Glomerular visceral epithelial cell (primary cell): ENCODE data around the gene COL28A1.
"Not testable (repeated sequence)": the region's sequence is repeated elsewhere in the genome, so short reads cannot be mapped to it uniquely, and the experiment has no call there.

Experiments used
- DNase-seq: peaks from one replicate; pipeline ENCODE4 v3.0.0-alpha.2; 2016; ENCODE audit errors: extremely low spot score

COL28A1 gene

DNA sequence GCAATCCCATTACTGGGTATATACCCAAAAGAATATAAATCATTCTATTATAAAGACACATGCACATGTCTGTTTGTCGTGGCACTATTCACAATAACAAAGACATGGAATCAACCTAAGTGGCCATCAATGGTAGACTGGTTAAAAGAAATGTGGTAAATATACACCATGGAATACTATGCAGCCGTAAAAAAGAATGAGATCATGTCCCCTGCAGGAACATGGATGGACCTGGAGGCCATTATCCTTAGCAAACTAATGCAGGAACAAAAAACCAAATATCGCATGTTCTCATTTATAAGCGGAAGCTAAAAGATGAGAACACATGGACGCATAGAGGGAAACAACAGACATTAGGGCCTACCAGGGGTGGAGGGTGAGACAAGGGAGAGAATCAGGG lies 25.9 kb upstream of the COL28A1 start:
- DNase-seq = not testable (repeated sequence)

DNA sequence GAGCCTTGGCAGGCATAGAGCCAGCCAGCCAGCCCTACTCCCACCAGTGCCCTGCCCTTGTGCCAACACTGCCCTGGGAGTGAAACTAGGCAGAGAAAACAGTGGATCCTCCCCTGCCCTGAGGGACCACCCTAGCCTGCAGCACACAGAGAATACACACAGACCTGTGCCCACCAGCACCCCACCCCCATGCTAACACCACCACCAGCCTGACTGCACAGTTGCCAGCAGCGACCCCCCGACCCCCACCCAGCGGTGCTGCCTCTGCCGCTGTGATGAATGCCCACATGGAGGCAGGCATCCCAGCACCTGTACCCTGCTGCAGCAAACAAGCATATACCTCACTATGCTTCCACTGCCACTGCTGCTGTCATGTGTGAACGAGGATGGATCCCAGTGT lies 21.6 kb upstream of the COL28A1 start:
- no peak for DNase-seq

DNA sequence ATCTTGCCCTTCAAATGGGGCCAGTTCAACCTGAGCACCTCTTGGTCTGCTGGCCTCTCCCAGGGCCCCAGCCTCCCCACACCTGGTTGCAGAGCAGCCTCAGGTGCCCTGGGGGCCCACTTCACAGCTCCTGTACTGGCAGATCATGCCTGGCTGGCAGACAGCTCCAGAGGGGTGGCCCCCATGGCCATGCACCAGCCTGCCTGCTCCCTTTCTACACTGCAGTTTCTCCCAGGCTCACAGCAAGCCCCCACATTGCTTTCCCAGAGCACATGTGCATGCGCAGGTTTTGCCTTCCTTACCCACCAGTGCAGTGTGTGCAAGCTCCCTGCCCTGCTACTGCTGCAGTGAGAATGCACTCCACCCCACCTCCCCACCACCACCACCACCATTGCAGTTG lies 21.2 kb upstream of the COL28A1 start:
- DNase-seq = no peak

DNA sequence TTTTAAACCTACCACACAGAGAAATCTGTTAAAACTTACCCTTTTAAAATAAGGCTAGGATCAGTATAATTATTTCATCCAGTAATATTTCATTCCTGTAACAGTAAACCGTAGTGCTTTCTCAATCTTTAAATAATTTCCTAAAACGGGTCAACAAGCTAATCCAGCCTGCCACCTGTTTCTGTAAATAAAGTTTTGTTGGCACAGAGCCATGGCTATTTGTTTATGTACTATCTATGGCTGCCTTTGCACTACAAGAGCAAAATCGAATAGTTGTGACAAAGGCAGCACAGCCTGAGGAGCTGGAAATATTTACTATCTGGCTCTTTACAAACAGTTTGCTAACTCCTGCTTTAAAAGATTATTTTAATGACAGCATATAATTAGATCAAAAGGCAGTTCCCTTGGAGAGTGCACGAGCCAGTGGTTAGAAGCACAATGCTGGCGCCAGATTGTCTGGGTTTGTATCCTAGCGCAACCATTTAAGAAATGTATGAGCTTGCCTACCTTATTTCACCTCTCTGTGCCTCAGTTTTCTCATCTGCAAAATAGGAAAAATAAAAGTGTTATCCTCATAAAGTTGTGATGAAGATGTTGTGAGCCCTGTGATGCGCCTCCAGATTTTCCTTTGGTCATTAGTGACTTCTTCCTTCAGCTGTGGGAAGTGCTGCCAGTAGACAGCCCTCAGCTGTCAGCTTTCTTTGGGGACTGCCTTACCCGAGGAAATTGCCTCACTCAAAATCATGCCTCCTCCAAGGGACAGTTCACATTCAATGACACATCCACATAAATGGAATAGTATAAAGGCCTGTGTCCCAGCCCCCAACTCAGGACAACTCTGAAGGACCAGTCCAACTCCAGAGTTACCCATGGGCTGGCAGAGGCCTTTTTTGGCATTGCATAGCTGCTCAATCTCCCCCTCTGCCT lies 19.2 kb upstream of the COL28A1 start:
- no peak for DNase-seq

DNA sequence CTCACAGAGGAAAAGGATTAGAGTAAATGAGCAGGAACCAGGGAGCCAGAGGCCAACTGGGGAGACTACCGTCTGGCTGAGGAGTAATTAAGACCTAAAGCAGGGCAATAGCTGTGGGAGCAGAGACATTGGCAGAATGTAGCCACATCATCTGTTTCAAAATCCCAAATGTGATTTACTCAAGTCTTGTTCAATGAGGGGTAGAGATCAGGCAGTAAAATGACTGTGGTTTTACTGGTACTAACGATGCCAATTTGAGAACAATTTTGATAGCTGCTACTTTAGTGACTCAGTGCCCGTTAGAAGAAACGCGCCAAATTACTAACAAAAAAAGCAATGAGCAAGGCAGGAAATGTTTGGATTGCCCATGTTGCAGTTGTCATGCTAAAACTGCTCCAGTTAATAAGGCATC lies 18.4 kb upstream of the COL28A1 start:
- DNase-seq = peak; percentile 30

DNA sequence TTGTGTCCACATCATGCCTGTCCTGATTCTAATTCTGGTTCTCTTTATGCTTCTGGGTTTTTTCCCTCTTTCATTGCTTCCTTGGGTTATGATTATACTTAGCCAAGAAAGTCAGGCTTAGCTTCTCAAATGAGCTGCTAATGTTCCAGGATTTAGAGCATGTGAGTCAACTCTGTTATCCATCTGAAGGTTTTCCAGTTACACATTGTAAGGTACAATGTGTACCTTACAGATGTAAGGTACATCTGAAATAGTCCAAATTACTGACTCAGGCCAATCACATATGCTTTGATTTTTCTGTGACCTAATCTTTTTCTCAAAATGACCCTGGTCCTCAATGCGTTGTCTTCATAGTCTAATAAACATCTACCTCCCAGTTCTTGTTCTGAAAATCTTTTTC lies 17.7 kb upstream of the COL28A1 start:
- no peak for DNase-seq

DNA sequence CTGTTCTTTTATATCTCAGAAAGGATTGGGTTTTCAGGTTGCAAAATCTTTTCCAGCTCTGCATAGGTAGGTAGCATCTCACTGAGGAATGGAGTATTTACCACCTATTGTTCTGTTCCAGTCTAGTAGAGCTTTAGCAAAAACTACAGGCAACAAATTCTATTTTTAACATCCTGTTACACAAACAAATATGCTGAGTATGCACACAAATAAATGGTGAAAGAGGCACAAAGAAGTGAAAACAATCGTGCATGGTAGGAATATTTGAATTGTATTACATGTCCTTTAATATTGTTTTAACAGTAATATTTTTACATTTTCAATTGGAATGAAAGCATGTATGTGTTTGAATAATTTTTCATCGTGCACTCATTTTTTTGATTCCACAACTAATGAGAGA lies 16.5 kb upstream of the COL28A1 start:
- DNase-seq = no peak

DNA sequence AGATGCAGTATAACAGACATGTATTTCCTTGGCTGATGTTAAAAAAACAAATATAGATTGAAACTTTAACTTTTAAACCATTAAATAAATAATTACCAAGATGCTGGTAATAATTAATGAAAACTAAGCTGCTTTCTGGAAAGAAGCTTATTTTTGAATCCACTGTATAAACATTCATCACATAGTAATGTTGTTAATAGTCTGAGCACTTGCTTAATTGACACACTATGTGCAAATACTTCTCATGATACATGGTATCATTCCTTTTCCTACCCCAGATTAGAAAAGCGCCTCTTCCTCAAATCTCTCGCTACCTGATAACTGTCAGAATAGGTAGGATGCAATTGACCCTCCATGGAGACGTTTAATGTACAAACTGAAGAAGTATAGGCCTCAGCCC lies 15.0 kb upstream of the COL28A1 start:
- no peak for DNase-seq

DNA sequence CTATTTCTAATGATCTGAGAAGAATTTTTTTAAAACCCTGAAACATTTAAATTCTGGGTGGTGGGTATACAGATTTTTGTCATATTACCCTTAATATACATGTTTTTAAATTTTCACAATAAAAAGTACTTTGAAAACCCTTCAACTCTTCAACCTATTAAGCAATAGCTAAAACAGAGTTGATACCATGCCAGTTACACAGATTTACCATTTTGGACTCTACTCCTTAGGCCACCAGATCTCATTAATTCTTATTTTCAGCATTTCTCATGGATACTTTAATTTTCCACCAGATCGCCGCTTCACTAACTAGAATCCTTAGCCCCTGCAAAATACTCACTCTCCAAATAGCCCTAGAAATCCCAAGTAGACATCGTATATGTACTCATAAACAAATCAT lies 12.7 kb upstream of the COL28A1 start:
- no peak for DNase-seq

DNA sequence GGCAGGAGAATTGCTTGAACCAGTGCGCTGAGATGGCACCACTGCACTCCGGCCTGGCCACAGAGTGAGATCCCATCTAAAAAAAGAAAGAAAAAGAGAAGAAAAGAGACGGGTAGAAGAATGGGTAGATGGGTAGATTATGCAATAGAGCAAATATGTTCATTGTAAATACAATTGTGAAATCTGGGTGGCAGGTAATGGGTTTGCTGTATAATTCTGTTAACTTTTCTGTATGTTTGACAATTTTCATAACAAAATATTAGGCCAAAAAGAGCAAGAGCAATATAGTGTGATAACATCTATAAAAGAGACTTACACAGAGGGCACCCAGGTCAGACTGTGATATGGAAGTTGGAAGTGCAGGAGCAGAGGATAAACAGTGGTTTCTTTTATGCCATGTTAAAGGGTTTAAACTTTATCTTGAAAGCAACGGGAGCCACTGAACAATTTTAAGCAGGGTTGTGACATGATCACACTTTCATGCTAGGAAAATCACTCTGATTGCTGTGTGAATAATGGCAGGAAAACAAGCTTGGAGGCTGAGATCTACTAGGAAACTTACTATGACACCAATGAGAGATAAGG lies 6.7 kb upstream of the COL28A1 start:
- no peak for DNase-seq

DNA sequence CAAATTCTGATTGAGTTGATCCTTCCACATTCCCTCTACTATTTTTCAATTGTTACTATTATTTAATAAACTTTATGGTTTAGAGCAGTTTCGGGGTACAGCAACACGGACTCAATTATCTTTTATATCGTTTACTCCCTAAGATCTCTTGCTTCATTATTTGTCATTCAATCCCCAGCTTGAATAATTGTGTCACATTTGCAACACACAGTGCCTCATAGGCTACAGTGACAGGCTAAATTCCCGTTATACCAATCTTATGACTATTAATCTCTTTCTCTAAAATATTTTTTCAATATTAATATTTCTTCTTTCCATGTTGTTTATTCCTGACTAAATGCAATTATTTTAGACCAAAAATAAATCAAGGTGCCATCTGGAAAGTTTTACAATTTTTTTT lies 4.0 kb upstream of the COL28A1 start:
- DNase-seq = no peak

DNA sequence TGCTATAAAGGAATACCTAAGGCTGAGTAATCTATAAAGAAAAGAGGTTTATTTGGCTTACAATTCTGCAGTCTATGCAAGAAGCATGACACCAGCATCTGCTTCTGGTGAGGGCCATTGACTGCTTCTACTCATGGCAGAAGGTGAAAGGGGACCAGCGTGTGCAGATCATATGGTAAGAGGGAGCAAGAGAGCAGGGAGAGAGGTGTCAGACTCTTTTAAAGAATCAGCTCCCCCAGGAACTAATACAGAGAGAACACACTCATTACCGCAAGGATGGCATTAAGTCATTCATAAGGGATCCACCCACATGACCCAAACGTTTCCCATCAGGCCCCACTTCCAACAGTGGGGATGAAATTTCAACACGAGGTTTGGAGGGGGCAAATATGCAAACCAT lies 3.5 kb upstream of the COL28A1 start:
- DNase-seq = no peak

DNA sequence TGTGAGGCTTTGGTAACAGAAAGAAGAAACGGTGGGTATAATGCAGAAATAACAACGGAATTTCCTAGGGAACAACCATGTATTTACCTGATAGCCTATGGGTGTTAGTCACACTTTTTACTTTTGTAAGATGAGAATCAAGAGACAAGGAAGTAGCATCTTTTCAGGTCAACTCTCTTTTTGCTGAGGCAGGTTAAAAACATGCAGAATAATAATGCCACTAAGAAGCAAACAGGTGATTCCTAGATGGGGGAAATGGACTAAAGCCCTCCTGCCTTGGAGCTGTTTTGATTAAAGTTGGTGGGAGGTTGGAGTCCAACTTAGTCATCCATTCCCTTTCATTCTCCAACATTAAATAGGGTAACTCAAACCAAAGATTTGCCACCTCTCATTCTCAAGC lies 2.0 kb upstream of the COL28A1 start:
- DNase-seq = no peak

DNA sequence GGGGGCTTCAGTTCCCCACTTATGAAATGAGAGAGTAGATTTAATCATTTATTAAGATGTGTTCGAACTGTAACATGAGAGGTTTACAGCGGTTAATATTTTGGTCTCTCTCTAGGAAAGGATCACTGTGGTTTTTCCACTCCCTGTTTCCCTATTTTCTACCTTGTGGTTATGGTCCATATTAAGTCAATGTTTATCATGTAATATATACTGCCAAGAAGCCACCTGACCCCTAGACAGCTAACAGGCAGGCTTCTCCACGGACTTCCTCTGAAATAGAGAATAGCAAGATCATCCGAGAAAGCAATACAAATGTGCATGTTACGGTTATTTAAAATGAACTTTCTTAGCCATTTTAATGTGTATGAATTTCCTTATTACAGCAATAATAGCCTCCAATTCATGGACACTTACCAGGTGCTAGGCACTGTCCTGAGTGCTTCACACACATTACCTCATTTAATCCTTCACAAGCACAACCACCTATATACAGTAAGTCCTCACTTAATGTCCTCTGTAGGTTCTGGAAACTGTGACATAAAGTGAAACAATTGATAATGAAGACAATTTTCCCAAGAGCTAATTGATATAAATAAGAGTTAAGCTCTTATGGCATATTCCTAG lies 835 bp upstream of the COL28A1 start:
- DNase-seq = no peak

DNA sequence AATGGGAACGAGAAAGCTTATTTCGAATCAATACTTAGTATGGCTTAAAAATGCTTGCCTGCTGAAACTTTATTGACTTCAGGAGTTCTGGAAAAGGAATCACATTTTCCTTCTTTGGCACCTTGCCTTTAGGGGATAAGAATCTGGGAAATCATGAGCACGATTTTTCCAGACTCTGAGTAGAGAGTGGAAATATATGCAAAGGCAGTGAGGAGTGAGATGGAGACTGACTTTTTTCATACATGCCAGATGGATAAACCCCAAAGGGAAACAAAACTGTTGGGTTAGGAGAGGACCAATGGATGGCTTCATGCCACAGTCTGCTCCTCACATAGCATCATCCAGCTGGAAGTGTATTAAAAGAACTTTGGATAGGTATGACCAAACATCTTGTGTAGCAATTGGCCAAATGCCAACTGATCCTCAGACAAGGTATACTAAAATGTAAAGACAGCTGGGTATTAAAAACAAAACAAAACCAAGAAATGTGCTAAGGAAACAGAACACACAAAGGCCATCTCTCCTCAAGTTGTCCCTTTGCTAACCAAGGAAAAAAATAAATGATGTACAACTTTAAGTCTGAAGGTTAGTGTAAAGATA lies 1.7 kb downstream of the COL28A1 start:
- no peak for DNase-seq

DNA sequence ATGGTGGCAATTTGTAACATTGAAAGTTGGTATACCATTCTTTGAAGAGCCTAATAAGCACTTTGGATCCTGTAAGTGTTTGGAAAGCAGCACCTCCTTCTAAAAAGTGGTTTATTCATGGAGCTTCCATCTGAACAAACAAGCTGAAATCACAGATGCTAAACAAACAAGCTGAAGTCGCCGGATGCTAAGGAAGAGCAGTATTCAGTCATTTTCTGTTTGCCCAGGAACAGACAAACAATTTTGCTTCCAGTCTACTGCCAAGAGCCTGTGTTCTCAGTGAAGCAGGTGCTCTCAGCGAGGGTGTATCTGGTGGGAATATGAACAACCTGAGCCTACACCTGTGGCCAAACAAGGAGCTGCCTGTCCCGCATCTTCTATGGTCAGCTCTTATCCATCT lies 6.3 kb downstream of the COL28A1 start:
- DNase-seq = no peak

DNA sequence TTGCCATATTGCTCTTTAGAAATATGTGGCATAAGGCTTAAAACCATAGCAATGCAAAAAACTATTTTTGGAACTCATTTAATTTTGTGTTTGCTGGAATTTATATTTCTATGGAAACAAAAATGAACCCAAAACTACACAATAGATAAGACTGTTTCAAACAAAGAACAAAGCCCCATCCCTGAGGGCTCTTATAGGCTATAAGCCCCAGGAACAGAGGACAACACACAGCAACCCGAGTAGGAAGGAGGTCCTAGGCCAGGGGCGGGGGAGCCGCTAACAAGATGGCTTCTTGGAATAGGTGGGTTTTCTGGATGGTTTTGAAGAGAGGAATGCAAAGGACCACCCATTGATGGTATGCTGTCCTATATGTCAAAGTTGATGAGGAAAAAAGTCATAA lies 8.6 kb downstream of the COL28A1 start:
- DNase-seq = no peak

DNA sequence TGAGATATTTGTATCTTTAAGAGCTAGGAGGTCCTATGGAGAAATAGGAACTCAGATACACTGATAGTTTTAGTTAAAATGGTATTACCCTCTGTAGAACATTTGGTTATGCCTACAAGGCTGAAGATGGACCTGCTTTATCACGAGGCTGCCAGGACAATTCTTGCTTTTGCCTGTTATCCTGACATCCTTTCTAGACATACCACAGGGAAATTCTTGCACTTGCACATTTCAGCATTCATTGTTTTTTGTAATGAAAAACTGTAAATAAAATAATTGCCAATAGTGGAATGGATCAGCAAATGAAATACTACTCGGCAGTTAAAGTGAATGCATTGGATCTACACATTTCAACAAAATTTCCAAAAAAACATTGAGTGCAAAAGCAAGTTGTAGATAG lies 9.7 kb downstream of the COL28A1 start:
- DNase-seq = no peak

DNA sequence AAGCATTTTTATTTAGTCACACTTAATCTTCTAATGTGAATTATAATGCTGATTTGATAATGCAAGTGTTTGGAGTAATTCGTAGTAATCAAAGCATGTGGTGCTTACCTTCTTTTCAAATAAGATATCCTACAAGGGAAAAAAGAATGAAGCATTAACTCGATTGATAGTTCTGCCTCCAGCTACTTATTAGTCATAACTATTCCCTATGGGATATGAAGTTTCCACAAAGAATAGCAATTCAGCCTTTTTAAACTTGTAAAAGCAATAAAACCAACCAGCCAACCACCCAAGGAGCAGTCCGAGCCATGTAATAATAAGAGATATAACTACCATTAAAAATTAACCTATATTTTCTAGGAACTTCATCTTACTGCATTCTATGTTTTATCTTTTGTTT lies 11.6 kb downstream of the COL28A1 start:
- no peak for DNase-seq

DNA sequence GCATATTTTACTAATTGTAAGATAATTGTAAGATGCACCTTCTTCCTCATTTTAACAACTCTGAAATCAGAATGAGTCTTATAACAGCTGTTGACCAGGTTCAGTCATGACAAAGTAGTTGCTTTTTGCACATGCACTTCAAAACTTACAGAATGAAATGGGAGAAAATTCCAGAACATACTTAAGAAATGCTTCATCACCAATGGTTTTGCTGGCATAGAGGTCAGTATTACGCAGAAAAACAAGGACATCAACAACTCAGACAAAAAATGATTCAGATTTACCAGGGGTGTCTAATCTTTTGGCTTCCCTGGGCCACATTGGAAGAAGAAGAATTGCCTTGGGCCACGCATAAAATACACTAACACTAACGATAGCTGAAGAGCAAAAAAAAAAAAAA lies 13.3 kb downstream of the COL28A1 start:
- DNase-seq = no peak

DNA sequence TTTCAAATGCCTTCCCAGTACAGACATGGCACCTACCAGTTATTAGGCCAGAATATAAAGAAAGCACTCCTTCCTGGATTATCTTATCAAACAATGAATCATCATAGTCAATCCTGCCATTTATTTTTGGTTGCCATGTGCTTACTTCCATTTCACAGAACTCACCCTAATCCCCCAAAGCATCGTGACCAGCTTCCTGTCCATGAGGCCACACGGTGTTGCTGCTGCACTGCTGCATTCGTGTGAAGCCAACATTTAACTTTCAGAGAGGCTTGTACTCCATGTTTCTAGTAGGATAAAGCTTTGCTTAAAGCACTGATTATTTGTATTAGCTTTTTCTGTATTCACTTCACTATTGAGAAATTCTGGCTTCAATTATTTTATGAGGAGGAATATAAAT lies 14.4 kb downstream of the COL28A1 start:
- DNase-seq = no peak

DNA sequence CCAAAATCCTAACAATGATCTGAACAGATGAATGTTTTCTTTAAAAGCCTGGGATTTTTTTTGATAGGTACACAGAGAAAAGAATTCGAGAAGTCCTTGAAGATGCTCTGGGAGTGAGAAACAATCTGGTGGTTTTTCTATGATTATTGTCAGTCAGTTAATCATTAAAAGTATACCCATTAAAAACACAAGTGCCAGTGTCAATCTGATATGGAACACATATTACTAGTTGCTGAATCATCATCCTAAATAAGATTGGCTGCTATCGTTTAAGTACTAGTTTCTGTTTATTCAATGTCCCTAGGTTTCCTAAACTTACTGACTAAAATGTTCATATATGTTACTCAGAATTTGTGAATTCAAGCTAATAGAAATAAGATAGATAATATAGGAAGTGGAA lies 16.1 kb downstream of the COL28A1 start:
- peak; percentile 10 for DNase-seq

DNA sequence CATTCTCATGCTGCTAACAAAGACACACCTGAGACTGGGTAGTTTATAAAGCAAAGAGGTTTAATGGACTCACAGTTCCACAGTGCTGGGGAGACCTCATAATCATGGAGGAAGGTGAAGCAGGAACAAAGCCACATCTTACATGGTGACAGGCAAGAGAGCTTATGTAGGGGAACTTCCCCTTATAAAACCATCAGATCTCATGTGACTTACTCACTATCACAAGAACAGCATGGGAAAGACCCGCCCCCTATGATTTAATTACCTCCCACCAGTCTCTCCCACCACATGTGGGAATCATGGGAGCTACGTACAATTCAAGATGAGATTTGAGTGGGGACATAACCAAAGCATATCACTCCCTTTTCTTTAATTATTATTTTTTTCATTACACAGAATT lies 16.6 kb downstream of the COL28A1 start:
- DNase-seq = no peak
